HCT116 (cell line): ENCODE results near the gene DNMT3B. TPM values are rescaled to one million over a fixed set of nuclear protein-coding genes. Genes with fewer than 3 reads are reported as not detected.

ENCODE experiments used
- ATAC-seq: fragments of 200-7000 bp; cut with Tn5 transposase; 2 replicates; pipeline ENCODE4 v1.9.1; 2020; ENCODE audit warnings: mild to moderate bottlenecking, moderate library complexity
- BruUV-seq: library from RNA; stranded (reverse); fragments of 400-500 nt; replicated peaks from 2 replicates; lab custom pipeline; 2021; lab: Mats Ljungman, UMichigan
- CTCF ChIA-PET: fragments of 300-600 bp; sonication (Branson Sonifier 250); formaldehyde crosslinking; loops from one replicate; lab custom pipeline; 2021; ENCODE audit warnings: antibody characterized with exemption; lab: Charles Lee
- POLR2A ChIA-PET: fragments of 300-600, 350-600 bp; sonication (Branson Sonifier 250); formaldehyde crosslinking; loops from one replicate; lab custom pipeline; 2021; ENCODE audit warnings: antibody characterized with exemption; lab: Charles Lee
- RAD21 ChIA-PET, 2 experiments: fragments of 300-600 bp; sonication (Branson Sonifier 250); formaldehyde crosslinking; loops; one replicate each; lab custom pipeline; 2023; ENCODE audit warnings: low total read pairs in 2 of 2; ENCODE audit not compliant: uncharacterized antibody in 2 of 2, unreplicated experiment in 2 of 2, low non-redundant PET in 1 of 2; lab: Charles Lee
- DNase-seq: peaks from one replicate; pipeline ENCODE4 v3.0.0-alpha.2; 2010; ENCODE audit warnings: low read depth, low spot score
- H2AFZ ChIP-seq: fragments of 200-600 bp; shearing (Covaris generic), sonication (generic); 2 replicates; pipeline ENCODE4 v1.6.1; 2017; ENCODE audit warnings: low read depth, mixed run types, mixed read lengths, antibody characterized with exemption, low read length; ENCODE audit not compliant: poor library complexity, severe bottlenecking
- H3K27ac ChIP-seq: 2 replicates; pipeline ENCODE4 v1.5.1; 2012; ENCODE audit warnings: low read depth, low read length
- H3K27me3 ChIP-seq: fragments of 200-600 bp; sonication (generic); 2 replicates; pipeline ENCODE4 v1.6.1; 2016; ENCODE audit warnings: mixed run types, low read length, mixed read lengths; ENCODE audit not compliant: insufficient read depth
- H3K36me3 ChIP-seq, 2 experiments: fragments of 200-500 bp in 1 of 2; fragments of 200-600 bp in 1 of 2; sonication (Bioruptor generic) in 1 of 2; sonication (generic) in 1 of 2; 2 replicates each; pipeline versions ENCODE4 v1.5.1 to v1.6.1; 2014 to 2016; ENCODE audit warnings: low read length in 2 of 2, inconsistent platforms in 1 of 2, mixed read lengths in 1 of 2, mixed run types in 1 of 2; ENCODE audit not compliant: insufficient read depth in 2 of 2, control insufficient read depth in 1 of 2
- H3K4me1 ChIP-seq, 2 experiments: fragments of 200-600 bp in 1 of 2; sonication (generic) in 1 of 2; 2 replicates each; pipeline versions ENCODE4 v1.5.1 to v1.6.1; 2012 to 2017; ENCODE audit warnings: low read length in 2 of 2, inconsistent platforms in 1 of 2, mild to moderate bottlenecking in 1 of 2, mixed read lengths in 1 of 2, mixed run types in 1 of 2, moderate library complexity in 1 of 2; ENCODE audit not compliant: insufficient read depth in 2 of 2, control insufficient read depth in 1 of 2
- H3K4me2 ChIP-seq: fragments of 200-600 bp; sonication (generic); 2 replicates; pipeline ENCODE4 v1.6.1; 2017; ENCODE audit warnings: mixed run types, low read length, mixed read lengths
- H3K4me3 ChIP-seq, 2 experiments: fragments of 200-600 bp in 1 of 2; sonication (generic) in 1 of 2; replicated peaks in 1 of 2; 2 replicates each; pipeline ENCODE4 v1.5.1; 2011 to 2016; ENCODE audit warnings: low read length in 2 of 2, control low read depth in 1 of 2, low read depth in 1 of 2, mild to moderate bottlenecking in 1 of 2, mixed read lengths in 1 of 2, mixed run types in 1 of 2
- H3K79me2 ChIP-seq: fragments of 200-600 bp; sonication (generic); 2 replicates; pipeline ENCODE4 v1.6.1; 2017; ENCODE audit warnings: mild to moderate bottlenecking, mixed run types, low read length, moderate library complexity, mixed read lengths; ENCODE audit not compliant: insufficient read depth
- H3K9ac ChIP-seq: fragments of 200-600 bp; sonication (generic); 2 replicates; pipeline ENCODE4 v1.6.1; 2016; ENCODE audit warnings: low read length, mixed read lengths
- H3K9me2 ChIP-seq: fragments of 200-600 bp; sonication (generic), shearing (Covaris generic); 2 replicates; pipeline ENCODE4 v1.6.1; 2017; ENCODE audit warnings: mixed run types, mild to moderate bottlenecking, moderate library complexity; ENCODE audit not compliant: insufficient read depth
- H3K9me3 ChIP-seq, 2 experiments: fragments of 200-500 bp in 1 of 2; fragments of 200-600 bp in 1 of 2; sonication (Bioruptor generic) in 1 of 2; sonication (generic) in 1 of 2; 2 replicates each; pipeline ENCODE4 v1.6.1; 2014 to 2017; ENCODE audit warnings: low read length in 2 of 2, mixed read lengths in 2 of 2, inconsistent platforms in 1 of 2, low read depth in 1 of 2, mild to moderate bottlenecking in 1 of 2, mixed run types in 1 of 2, moderate library complexity in 1 of 2; ENCODE audit not compliant: control insufficient read depth in 1 of 2, insufficient read depth in 1 of 2
- H4K20me1 ChIP-seq: fragments of 200-600 bp; sonication (generic), shearing (Covaris generic); 2 replicates; pipeline ENCODE4 v1.6.1; 2017; ENCODE audit warnings: mixed run types, mild to moderate bottlenecking, moderate library complexity; ENCODE audit not compliant: insufficient read depth
- RAD21 ChIP-seq: IDR thresholded peaks from 2 replicates; pipeline ENCODE4 v1.6.1; 2012; ENCODE audit warnings: low read depth, mild to moderate bottlenecking
- ZFX ChIP-seq: fragments of 450-650 bp; IDR thresholded peaks from 2 replicates; pipeline ENCODE4 v1.6.1; 2017
- intact Hi-C: fragments of 100-400 bp; cut with micrococcal nuclease; formaldehyde crosslinking; loops from 2 replicates; pipeline ENCODE4 v1.10.0; 2022
- total RNA-seq: library from RNA; stranded (reverse); gene quantifications from one replicate; pipeline ENCODE4 v1.2.1, GENCODE V29; 2021; ENCODE audit not compliant: unreplicated experiment
- TF ChIP-seq, protein P1 (sequence below): IDR thresholded peaks from 2 replicates; pipeline ENCODE4 v1.6.1; 2011; ENCODE audit warnings: mild to moderate bottlenecking, low read length, moderate library complexity; ENCODE audit not compliant: insufficient replicate concordance; ENCODE audit errors: extremely low read depth

The DNMT3B gene
- total RNA-seq, 1 experiment from 2014 or later, result 22.2 TPM

DNA sequence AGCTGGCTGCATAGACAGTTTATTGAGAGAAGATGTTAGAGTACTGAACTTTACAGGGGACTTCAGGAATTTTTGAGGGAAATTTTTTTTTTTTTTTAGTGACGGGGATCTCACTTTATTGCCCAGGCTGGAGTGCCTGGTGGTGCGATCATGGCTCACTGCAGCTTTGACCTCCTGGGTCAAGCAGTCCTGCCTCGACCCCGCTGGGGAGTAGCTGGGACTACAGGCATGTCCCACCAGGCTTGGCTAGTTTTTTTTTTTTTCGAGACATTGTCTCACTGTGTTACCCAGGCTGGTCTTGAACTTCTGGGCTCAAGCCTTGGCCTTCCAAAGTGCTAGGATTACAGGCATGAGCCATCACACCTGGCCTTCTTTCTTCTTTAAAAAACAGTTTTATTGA is 85.8 kb downstream of the DNMT3B start:
- Histone ChIP-seq H3K79me2 (peaks cover 30% of the 10 kb centered on the region), H3K4me2 (no peak overlapping the region), H3K27ac (no peak overlapping the region), H3K27me3 (no peaks in the 10 kb centered on the region), H3K4me1 (no peaks in the 10 kb centered on the region), H4K20me1 (0 out of 2 replicates have a peak, but pooled peaks cover 4% of the 10 kb centered on the region), H3K9me2 (no peaks in the 10 kb centered on the region), H3K9me3 (no peaks in the 10 kb centered on the region), H3K36me3 (peaks cover 24 to 33% of the 10 kb centered on the region in 2 experiments; a peak in 3 of 4 replicates), H2AFZ (no peak overlapping the region), H3K9ac (no peak overlapping the region), H3K4me3 (no peak overlapping the region)
- ATAC-seq (no peak), DNase-seq (no peak)
- ChIA-PET RAD21 (no interaction called here), POLR2A (no interaction called here), CTCF (no interaction called here)
- intact Hi-C loops, result no loop called here
- no peak for TF ChIP-seq RAD21
- BruUV-seq, result no TSS peak

DNA sequence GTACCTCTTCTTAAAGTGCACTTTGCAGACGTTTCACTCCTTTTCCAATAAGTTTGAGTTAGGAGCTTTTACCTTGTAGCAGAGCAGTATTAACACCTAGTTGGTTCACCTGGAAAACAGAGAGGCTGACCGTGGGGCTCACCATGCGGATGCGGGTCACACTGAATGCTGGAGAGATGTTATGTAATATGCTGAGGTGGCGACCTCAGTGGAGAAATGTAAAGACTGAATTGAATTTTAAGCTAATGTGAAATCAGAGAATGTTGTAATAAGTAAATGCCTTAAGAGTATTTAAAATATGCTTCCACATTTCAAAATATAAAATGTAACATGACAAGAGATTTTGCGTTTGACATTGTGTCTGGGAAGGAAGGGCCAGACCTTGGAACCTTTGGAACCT is 86.7 kb downstream of the DNMT3B start:
- Histone ChIP-seq H2AFZ (no peak overlapping the region), H3K79me2 (peaks cover 21% of the 10 kb centered on the region), H4K20me1 (0 out of 2 replicates have a peak, but pooled peaks cover 4% of the 10 kb centered on the region), H3K9me3 (no peaks in the 10 kb centered on the region), H3K27me3 (no peaks in the 10 kb centered on the region), H3K4me3 (no peak overlapping the region), H3K36me3 (peaks cover 24 to 37% of the 10 kb centered on the region in 2 experiments; a peak in 3 of 4 replicates), H3K9me2 (no peaks in the 10 kb centered on the region), H3K27ac (no peak overlapping the region), H3K4me2 (no peak overlapping the region), H3K9ac (no peak overlapping the region), H3K4me1 (no peaks in the 10 kb centered on the region)
- POLR2A ChIA-PET, result no interaction called here
- intact Hi-C loops, result no loop called here
- TSS peak; percentile 20 for BruUV-seq
- RAD21 ChIA-PET, result no interaction called here
- ATAC-seq, result no peak
- CTCF ChIA-PET, result no interaction called here
- no peak for DNase-seq
- TF ChIP-seq ZFX, result no peak
- TF ChIP-seq, protein P1, sequence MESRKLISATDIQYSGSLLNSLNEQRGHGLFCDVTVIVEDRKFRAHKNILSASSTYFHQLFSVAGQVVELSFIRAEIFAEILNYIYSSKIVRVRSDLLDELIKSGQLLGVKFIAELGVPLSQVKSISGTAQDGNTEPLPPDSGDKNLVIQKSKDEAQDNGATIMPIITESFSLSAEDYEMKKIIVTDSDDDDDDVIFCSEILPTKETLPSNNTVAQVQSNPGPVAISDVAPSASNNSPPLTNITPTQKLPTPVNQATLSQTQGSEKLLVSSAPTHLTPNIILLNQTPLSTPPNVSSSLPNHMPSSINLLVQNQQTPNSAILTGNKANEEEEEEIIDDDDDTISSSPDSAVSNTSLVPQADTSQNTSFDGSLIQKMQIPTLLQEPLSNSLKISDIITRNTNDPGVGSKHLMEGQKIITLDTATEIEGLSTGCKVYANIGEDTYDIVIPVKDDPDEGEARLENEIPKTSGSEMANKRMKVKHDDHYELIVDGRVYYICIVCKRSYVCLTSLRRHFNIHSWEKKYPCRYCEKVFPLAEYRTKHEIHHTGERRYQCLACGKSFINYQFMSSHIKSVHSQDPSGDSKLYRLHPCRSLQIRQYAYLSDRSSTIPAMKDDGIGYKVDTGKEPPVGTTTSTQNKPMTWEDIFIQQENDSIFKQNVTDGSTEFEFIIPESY, result no peak
